Measurements from ENCODE around the gene LATS2.

Gene LATS2

GRCh38 chr13:21048901-21049698, 12.3 kb downstream of the LATS2 start:
- DNase-seq (ENCODE audit: low read depth in 3 of 3), result no peak

DNA sequence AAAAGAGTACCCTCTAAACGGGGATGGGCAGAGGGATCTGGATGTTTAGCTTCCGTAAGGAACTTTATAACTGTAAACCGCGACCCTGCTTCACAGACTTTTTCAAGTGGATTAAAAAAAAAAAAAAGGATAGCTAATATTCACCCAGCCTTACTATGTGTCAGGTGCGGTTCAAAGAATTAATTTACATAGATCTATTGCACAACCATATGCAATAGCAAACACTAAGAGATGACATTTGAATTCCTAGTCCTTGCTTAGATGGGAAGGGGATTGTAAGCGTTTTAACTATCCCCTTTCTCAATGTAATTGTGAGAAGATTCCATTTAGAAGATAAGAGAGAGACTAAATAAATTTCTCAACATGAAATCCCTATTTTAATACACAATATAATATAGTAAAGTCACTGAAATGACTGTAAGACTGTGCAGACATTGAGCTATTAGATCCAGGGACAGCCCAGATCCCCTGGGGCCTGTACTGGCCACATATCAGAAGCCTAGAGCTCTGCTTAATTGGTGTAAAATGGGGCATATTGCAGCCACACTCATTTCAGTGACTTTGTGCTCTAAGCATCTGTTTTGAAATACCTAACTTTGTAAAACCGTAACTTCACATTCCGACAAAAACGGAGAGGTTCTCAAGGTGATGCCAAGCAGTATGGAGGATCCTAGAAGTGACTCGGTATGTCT, 13.6 kb downstream of the LATS2 start:
- no peak for DNase-seq (ENCODE audit: low read depth in 3 of 3)

GRCh38 chr13:21047087-21047486, 14.3 kb downstream of the LATS2 start:
- DNase-seq (ENCODE audit: low read depth in 3 of 3), result no peak

GRCh38 chr13:21046203-21046602, 15.2 kb downstream of the LATS2 start:
- DNase-seq (ENCODE audit: low read depth in 3 of 3), result no peak

DNA sequence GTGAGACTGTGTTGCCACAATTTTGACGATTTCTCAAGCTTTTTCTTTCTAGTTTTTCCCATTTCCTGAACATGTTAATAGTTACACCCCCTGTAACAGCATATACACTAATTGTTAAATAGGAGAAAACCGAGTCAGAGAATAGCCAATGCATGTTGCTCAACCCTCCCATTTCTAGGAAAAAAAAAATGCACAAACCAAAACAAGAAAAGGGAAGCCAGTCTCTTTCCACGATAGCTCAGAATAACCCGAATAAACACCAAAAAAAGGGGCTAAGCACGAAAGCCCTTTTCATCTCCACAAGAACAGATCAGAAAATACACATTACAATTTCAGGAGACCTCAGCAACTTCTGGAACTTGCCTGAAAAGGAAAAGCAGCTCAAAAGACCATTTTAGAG, 16.3 kb downstream of the LATS2 start:
- no peak for DNase-seq (ENCODE audit: low read depth in 3 of 3)

GRCh38 chr13:21043898-21044297, 17.5 kb downstream of the LATS2 start:
- DNase-seq (ENCODE audit: low read depth in 3 of 3), result no peak

DNA sequence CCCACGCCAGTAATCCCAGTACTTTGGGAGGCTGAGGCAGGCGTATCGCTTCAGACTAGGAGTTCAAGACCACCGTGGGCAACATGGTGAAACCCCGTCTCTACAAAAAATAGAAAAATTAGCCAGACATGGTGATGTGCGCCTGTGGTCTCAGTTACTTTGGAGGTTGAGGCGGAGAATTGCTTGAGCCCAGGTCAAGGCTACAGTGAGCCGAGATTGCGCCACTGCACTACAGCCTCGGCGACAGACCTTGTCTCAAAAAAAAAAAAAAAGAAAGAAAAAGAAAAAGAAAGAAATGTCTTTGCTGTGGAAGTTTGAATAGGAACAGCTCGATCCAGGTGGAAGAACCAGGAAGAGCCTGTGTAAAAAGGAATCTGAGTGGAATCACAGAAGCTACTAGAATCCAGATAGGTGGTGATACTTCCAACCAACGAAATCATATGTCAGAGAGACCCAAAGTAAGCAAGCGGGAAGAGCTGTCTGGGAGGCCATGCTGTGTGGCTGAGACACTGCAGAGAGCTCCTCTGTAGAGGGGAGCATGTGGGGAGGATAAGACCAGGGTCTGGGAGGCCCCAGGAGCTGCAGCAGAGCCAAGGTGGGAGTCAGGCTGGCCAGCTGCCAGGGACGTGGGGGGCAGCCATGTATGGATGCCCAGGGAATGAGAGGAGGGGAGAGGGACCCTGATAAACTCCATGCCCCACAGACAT, 21.1 kb downstream of the LATS2 start:
- no peak for DNase-seq (ENCODE audit: low read depth in 3 of 3)

DNA sequence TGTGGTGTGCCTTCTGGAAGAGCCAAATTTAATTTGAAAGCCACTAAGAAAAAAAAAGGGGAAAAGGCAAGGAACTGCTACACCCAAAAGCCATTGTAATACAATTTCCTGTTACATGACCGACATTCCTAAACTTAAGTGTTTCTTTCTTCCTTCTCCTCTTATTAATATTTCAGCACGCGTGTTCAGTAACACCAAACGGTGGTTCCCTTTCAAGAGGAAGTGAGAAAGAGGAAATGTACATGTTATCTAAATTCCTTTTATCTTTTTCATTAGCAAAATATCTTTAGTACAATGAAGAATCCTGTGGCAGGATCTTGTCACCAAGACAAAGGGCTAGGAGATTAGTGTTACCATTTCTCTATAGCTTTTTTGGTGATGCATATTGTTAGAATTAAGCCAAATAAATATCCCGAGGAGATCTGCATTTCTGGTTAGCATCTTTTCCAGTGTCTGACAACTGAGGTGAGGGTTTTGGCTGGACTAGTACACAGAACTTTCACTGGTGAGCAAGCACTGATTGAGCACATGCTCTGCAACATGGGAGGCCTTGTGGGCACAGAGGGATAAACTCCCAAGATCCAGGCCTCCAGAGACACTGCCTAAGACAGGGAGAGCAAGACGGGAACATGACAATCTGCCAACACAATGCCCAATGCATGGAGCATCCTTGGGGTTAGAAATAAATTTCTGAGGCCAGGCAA, 22.1 kb downstream of the LATS2 start:
- DNase-seq (ENCODE audit: low read depth in 3 of 3), result no peak

DNA sequence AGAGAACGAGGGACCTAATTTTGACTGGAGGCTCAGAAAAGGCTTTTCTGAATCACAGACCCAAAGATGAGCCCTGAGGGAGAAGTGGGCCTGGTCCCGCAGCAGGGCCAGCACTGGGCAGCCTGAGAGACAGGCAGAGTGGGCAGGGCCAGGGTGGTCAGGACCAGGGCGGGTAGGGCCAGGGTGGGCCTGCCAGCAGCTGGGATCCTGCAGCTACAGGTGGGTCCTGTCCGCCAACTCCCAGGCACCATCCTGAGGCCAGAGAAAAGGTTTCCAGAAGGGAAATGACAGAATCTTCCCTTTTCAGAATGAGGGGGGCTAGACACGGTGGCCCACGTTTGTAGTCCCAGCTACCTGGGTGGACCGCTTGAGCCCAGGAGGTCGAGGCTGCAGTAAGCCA, 23.7 kb downstream of the LATS2 start:
- DNase-seq (ENCODE audit: low read depth in 3 of 3), result no peak

- DNase-seq (ENCODE audit: low read depth in 3 of 3), result no peak
Observed at GRCh38 chr13:21035498-21035897, 25.9 kb downstream of the LATS2 start.

DNA sequence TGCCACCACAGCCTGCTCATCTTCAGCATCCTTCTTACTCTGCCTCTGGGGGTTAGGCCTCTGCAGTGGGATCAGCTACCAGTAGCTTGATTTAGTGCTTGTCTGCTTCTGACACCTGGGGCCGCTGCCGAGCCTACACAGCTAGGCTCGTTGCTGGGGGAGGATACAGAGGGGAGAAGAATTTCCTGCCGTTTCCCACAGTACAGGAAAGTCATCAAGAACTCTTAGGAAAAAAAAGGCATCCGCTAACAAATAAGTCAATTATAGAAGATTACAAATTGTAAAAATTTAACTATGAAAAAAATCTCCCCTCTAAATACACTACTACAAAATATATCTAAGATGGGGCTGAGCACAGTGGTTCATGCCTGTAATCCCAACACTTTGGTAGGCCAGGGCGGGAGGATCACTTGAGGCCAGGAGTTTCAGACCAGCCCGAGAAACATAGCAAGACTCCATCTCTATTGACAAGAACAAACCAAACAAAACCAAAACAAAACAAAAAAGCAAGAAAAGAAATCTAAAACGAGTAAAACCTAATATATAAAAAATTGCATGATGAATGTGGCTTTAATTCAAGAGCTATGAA, 26.7 kb downstream of the LATS2 start:
- DNase-seq (ENCODE audit: low read depth in 3 of 3), result no peak

DNA sequence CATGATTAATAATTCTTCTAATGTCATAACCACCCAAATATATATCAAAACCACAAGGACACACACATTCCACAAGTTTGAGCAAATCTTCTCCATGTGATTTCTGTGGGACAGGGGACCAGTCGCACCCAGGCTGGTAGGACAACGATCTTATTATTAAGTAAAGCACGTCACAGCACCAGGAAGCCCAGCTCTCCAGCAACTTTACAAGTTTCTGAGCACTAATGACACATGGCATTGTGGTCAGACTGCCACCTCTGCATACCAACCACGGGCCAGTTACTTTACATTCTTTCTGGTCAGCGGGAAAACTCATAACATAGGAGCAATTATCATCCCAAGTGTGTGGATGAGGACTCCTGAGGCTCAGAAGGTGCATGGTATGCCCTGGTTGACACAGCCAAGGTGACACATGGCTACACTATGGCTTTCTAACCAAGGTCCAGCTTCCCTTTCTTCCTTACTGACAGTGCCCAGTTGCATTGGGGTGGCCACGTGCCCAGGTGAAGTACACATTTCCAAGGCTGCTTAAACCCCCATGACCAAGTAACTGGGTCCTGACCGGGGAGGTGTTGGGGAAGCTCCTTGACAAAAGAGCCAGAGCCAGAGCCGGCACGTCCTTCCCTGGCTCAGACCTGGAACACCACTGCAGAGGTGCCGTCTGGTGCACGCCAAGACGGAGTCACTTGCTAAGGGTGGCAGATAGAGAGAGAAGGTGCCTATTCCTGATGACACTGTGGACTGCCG, 27.4 kb downstream of the LATS2 start:
- DNase-seq (ENCODE audit: low read depth in 3 of 3), result no peak

GRCh38 chr13:21033212-21033840, 28.1 kb downstream of the LATS2 start:
- DNase-seq (ENCODE audit: low read depth in 3 of 3), result no peak

DNA sequence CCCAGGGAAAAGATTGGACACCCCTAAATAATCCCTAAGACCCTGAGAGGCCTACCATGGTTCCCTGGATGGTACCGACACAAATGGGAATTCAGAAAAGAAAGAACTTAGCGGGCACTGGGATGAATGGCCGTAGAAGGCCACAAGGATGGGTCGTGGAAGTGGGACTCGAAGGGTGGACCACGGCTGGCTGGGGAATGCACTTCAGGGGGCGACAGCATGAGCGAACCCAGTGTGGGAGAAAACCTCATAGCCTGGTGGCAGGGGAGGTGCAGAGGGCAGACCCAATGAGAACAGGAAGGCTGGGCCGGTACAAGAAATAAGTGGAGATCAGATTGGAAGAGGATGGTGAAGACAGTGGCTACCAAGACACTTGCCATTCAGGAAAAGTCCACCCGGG, 28.7 kb downstream of the LATS2 start:
- DNase-seq (ENCODE audit: low read depth in 3 of 3), result no peak

GRCh38 chr13:21031594-21032275, 29.7 kb downstream of the LATS2 start:
- DNase-seq (ENCODE audit: low read depth in 3 of 3), result no peak

- DNase-seq (ENCODE audit: low read depth in 3 of 3), result no peak
Observed at GRCh38 chr13:21025539-21025938, 35.8 kb downstream of the LATS2 start.

DNA sequence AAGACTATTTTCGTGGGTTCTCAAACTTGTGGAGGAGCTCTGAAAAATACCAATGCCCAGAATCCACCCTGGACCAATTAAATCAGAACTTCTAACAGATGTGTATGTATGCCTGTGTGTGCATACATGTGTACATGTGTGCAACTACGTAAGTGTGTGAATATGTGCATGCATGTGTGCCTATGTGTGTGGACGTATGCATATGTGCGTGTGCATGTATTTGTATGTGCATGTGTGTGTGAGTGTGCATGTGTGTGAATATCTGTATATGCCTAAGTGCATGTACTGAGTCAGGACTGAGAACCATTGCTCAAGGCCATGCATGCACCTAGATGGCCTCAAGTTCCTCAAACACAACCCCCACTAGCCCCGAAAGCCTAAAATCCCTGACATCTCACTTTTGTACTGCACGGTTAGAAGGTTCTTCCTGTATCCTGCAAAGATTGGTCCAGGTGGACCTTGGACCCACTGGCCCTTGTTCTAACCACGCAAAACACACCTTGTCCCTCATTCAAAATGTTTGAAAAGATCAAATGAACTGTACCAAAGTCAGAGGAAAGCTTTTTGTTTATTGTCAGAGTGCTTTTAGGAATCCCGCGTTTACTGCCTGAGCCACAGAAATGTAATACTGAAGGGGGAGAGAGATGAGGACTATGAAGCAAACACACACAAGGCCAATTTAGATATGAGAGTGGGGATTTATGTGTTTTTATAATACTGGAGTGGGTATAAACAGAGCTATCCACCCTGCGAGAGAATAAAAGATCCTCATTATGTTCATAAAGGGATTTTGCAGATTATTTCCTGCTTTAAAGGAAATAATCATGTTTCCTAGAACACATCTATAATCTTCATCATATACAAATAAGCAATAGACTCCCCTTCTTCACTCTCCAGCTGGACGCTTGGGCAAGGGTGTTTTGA, 39.1 kb downstream of the LATS2 start:
- DNase-seq (ENCODE audit: low read depth in 3 of 3), result no peak

GRCh38 chr13:21020581-21020980, 40.8 kb downstream of the LATS2 start:
- DNase-seq (ENCODE audit: low read depth in 3 of 3), result no peak

GRCh38 chr13:21020176-21020575, 41.2 kb downstream of the LATS2 start:
- no peak for DNase-seq (ENCODE audit: low read depth in 3 of 3)

Measured in stimulated activated CD4-positive, alpha-beta T cell treated with anti-CD3 and anti-CD28 coated beads, TNF-alpha, amount 100 ng/mL, for 24 hours (primary cell).